Peyer's patch (tissue), 4 donors: ENCODE results near the gene TMEM89. TPM values are rescaled to one million over a fixed set of nuclear protein-coding genes. Genes with fewer than 3 reads are reported as not detected.

Experiments used
- DNase-seq, 3 donors: peaks; one replicate each; pipeline ENCODE4 v3.0.0-alpha.2; 2017 to 2019
- H3K27ac ChIP-seq, 4 donors: fragments of 200-600 bp; sonication (generic); one replicate each; pipeline ENCODE4 v1.5.1; 2016 to 2019
- H3K27me3 ChIP-seq, 2 donors: fragments of 200-600 bp; sonication (generic); one replicate each; pipeline ENCODE4 v1.5.1; 2019
- H3K36me3 ChIP-seq, 3 donors: fragments of 200-600 bp; sonication (generic); one replicate each; pipeline ENCODE4 v1.5.1; 2016 to 2019
- H3K4me1 ChIP-seq, 4 donors: fragments of 200-600 bp; sonication (generic); one replicate each; pipeline ENCODE4 v1.5.1; 2016 to 2019
- H3K4me3 ChIP-seq, 4 donors: fragments of 200-600 bp; sonication (generic); 1 replicate in 3 of 4; 2 replicates in 1 of 4; pipeline ENCODE4 v1.5.1; 2016 to 2019; ENCODE audit warnings: mild to moderate bottlenecking in 1 of 4
- H3K9me3 ChIP-seq, 4 donors: fragments of 200-600 bp; sonication (generic); one replicate each; pipeline ENCODE4 v1.5.1; 2016 to 2019; ENCODE audit warnings: mild to moderate bottlenecking in 1 of 4
- POLR2A ChIP-seq, 2 donors: fragments of 450-650 bp; IDR thresholded peaks; one replicate each; pipeline ENCODE4 v1.5.1; 2017; ENCODE audit warnings: antibody characterized with exemption in 2 of 2, mild to moderate bottlenecking in 2 of 2, moderate library complexity in 2 of 2
- total RNA-seq, 4 donors: library from RNA; depleted of rRNA; stranded (reverse); fragments of >200 nt; gene quantifications; one replicate each; pipeline ENCODE4 v1.1.0, GENCODE V29; 2016
- TF ChIP-seq, protein P1 (sequence below), 6 experiments: fragments of 450-650 bp in 4 of 6; fragments of 200-600 bp in 2 of 6; sonication (generic) in 1 of 6; IDR thresholded peaks; one replicate each; pipeline ENCODE4 v1.5.1; 2017 to 2019; ENCODE audit warnings: antibody characterized with exemption in 6 of 6, mild to moderate bottlenecking in 3 of 6, moderate library complexity in 1 of 6

TMEM89 gene
- total RNA-seq, 4 donors from 2014 or later = not detected

- DNase-seq = no peak
- Histone ChIP-seq H3K4me3 (peak within 1 kb of the TSS; percentile 22 to 49 (median 34)), H3K36me3 (peaks cover 0 to 15% (median 0%) of the 10 kb centered on the region in 3 donors), H3K9me3 (no peaks in the 10 kb centered on the region), H3K27ac (peak within 1 kb of the TSS in 3 of 4 donors; percentile 33 to 87 (median 38)), H3K27me3 (no peaks in the 10 kb centered on the region), H3K4me1 (peaks cover 0 to 30% (median 3%) of the 10 kb centered on the region in 4 donors)
- no peak for TF ChIP-seq POLR2A (IDR thresholded peaks at IDR 0.05)
- TF ChIP-seq, protein P1, sequence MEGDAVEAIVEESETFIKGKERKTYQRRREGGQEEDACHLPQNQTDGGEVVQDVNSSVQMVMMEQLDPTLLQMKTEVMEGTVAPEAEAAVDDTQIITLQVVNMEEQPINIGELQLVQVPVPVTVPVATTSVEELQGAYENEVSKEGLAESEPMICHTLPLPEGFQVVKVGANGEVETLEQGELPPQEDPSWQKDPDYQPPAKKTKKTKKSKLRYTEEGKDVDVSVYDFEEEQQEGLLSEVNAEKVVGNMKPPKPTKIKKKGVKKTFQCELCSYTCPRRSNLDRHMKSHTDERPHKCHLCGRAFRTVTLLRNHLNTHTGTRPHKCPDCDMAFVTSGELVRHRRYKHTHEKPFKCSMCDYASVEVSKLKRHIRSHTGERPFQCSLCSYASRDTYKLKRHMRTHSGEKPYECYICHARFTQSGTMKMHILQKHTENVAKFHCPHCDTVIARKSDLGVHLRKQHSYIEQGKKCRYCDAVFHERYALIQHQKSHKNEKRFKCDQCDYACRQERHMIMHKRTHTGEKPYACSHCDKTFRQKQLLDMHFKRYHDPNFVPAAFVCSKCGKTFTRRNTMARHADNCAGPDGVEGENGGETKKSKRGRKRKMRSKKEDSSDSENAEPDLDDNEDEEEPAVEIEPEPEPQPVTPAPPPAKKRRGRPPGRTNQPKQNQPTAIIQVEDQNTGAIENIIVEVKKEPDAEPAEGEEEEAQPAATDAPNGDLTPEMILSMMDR (IDR thresholded peaks at IDR 0.05) = no peak
Observed at GRCh38 chr3:48595075-48595525, 26.5 kb downstream of the TMEM89 start, which contains the start of gene COL7A1. COL7A1 (minus strand) TSS chr3:48595329; CDS start chr3:48595159, 170 bp downstream.

DNA sequence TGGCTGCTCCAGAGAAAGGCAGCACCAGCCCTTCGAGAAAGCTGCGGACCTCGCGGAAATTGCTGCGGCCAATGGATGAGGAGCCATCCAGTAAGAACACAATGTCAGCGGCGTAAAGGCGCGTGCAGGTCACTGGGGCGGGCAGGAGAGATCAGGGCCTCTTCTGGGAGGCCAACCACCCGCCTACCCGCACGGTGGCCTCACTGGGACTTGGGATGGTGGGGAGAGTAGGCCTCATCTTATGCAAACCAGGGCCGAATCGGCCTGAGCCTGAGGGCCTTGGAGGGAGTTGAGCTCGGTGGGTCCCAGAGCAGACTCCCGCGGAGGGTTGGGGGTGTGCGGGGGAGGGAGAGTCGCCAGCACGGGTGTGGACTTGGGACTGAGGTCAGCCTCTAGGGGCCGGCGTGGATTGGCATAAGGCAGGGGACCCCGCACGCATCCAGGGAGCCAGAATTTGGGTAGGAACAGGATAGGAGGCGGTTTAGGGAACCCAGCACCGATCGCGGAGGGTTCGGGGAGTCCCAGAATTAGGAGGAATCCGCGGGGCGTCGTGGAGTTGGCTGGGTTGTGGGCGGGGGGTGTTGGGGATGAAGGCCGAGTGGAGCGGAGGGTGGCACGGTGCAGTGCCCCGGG, 27.0 kb downstream of the TMEM89 start:
- no peaks in the 10 kb centered on the region for H3K9me3 ChIP-seq
- H3K27me3 ChIP-seq = no peaks in the 10 kb centered on the region
- peaks cover 0 to 26% (median 3%) of the 10 kb centered on the region in 4 donors for H3K4me1 ChIP-seq
- no peak for DNase-seq
- peaks cover 0 to 9% (median 0%) of the 10 kb centered on the region in 3 donors for H3K36me3 ChIP-seq
- no peak for TF ChIP-seq POLR2A (IDR thresholded peaks at IDR 0.05)
- TF ChIP-seq, protein P1 (IDR thresholded peaks at IDR 0.05) = no peak
- H3K4me3 ChIP-seq = peak overlapping the region; percentile 22 to 49 (median 34)
- H3K27ac ChIP-seq = peak overlapping the region in 2 of 4 donors; percentile 33 to 87

GRCh38 chr3:48593337-48593736, 28.2 kb downstream of the TMEM89 start:
- H3K4me3 ChIP-seq = no peak overlapping the region
- peaks cover 0 to 20% (median 3%) of the 10 kb centered on the region in 4 donors for H3K4me1 ChIP-seq
- H3K27ac ChIP-seq = no peak overlapping the region
- no peak for DNase-seq
- no peaks in the 10 kb centered on the region for H3K9me3 ChIP-seq
- no peaks in the 10 kb centered on the region for H3K27me3 ChIP-seq
- TF ChIP-seq, protein P1 (IDR thresholded peaks at IDR 0.05) = no peak
- no peak for TF ChIP-seq POLR2A (IDR thresholded peaks at IDR 0.05)
- H3K36me3 ChIP-seq = no peaks in the 10 kb centered on the region

DNA sequence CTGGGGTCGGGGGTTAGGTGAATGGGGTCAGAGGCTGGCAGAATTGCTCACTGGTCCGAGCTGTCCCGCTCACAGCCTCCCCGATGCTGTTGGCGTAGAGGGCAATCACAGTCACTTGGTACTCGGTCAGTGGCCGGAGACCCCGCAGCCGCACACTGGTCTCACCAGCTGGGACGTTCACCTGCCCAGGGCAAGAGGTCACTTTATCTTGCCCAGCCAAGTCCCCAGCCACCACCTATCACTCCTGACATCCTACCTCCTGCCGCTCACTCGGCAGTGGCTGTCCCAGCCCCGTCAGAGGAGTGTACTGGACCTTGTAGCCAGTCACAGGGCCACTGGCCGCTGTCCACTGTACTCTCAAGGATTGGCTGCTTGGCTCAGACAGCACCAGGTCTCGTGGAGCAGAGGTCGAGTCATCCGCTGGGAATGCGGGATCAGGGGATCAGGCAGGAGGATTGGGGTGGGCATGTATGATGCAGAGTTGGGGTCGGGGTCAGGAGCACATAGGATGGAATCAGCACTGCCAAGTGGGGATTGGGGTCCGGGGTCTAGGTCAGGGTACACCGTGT, 29.0 kb downstream of the TMEM89 start:
- DNase-seq = no peak
- Histone ChIP-seq H3K4me1 (peaks cover 0 to 20% (median 3%) of the 10 kb centered on the region in 4 donors), H3K27me3 (no peaks in the 10 kb centered on the region), H3K27ac (no peak overlapping the region), H3K4me3 (no peak overlapping the region), H3K36me3 (no peaks in the 10 kb centered on the region), H3K9me3 (no peaks in the 10 kb centered on the region)
- TF ChIP-seq, protein P1 (IDR thresholded peaks at IDR 0.05) = no peak
- no peak for TF ChIP-seq POLR2A (IDR thresholded peaks at IDR 0.05)

- no peaks in the 10 kb centered on the region for H3K27me3 ChIP-seq
- DNase-seq = no peak
- no peaks in the 10 kb centered on the region for H3K9me3 ChIP-seq
- no peaks in the 10 kb centered on the region for H3K36me3 ChIP-seq
- TF ChIP-seq, protein P1 (IDR thresholded peaks at IDR 0.05) = no peak
- TF ChIP-seq POLR2A (IDR thresholded peaks at IDR 0.05) = no peak
- H3K4me1 ChIP-seq = peaks cover 0 to 20% (median 3%) of the 10 kb centered on the region in 4 donors
- no peak overlapping the region for H3K27ac ChIP-seq
- H3K4me3 ChIP-seq = no peak overlapping the region
Observed at GRCh38 chr3:48591886-48592518, 29.6 kb downstream of the TMEM89 start.
